Fibroblast of mammary gland (primary cell): Measurements from ENCODE around the gene SBF2.

Source experiments
- DNase-seq: peaks from one replicate; pipeline ENCODE4 v3.0.0-alpha.2; 2010; ENCODE audit warnings: low read depth
- H3K4me3 ChIP-seq: 2 replicates; pipeline ENCODE4 v1.5.1; 2011; ENCODE audit warnings: low read depth, mild to moderate bottlenecking, low read length, moderate library complexity; ENCODE audit not compliant: control insufficient read depth
- TF ChIP-seq, protein P1 (sequence below): conservative IDR thresholded peaks from 2 replicates; pipeline ENCODE4 v1.5.1; 2011; ENCODE audit warnings: low read depth, low read length, inconsistent platforms; ENCODE audit not compliant: control insufficient read depth, insufficient read depth

Gene SBF2

GRCh38 chr11:9739123-9739900 is 554.7 kb downstream of the SBF2 start:
- TF ChIP-seq, protein P1, sequence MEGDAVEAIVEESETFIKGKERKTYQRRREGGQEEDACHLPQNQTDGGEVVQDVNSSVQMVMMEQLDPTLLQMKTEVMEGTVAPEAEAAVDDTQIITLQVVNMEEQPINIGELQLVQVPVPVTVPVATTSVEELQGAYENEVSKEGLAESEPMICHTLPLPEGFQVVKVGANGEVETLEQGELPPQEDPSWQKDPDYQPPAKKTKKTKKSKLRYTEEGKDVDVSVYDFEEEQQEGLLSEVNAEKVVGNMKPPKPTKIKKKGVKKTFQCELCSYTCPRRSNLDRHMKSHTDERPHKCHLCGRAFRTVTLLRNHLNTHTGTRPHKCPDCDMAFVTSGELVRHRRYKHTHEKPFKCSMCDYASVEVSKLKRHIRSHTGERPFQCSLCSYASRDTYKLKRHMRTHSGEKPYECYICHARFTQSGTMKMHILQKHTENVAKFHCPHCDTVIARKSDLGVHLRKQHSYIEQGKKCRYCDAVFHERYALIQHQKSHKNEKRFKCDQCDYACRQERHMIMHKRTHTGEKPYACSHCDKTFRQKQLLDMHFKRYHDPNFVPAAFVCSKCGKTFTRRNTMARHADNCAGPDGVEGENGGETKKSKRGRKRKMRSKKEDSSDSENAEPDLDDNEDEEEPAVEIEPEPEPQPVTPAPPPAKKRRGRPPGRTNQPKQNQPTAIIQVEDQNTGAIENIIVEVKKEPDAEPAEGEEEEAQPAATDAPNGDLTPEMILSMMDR = no peak
- H3K4me3 ChIP-seq = no peak overlapping the region
- no peak for DNase-seq

DNA sequence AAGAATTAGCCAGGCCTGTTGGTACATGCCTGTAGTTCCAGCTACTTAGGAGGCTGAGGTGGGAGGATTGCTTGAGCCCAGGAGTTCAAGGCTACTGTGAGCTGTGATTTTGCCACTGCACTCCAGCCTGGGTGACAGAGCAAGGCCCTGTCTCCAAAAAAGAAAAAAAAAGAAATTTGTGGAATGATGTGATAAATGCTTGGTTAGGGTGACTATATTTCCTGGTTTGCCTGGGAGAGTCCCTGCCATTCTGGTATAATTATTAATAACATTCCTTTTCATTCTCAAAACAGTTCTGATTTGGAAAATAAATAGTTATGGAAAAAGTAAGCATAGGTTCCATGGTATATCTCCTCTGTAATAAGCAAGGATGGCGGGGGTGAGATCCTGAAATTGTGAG is 555.3 kb downstream of the SBF2 start:
- no peak overlapping the region for H3K4me3 ChIP-seq
- TF ChIP-seq, protein P1 = no peak
- DNase-seq = no peak

DNA sequence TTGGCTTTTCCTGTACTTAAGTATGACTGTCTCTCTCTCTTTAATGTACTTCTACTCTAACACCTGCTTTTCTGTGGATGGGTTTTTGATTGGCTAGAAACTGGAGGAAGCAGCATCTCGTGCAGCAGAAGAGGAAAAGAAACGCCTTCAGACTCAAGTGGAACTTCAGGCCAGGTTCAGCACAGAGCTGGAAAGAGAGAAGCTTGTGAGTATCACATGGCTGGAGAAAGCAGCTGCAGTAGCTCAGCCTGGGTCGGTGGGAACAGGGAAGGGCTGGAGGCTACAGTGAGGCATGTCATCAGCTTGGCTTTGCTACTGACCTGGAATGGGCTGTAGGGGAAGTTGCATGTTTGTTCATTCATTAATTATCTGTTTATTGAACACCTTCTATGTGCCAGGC is 555.9 kb downstream of the SBF2 start:
- TF ChIP-seq, protein P1 = no peak
- no peak for DNase-seq
- H3K4me3 ChIP-seq = no peak overlapping the region

- no peak for DNase-seq
- TF ChIP-seq, protein P1 = no peak
These were observed 557.7 kb downstream of the SBF2 start for GRCh38 chr11:9736365-9736764.

GRCh38 chr11:9735919-9736318 is 558.1 kb downstream of the SBF2 start:
- no peak for DNase-seq
- H3K4me3 ChIP-seq = no peak overlapping the region
- TF ChIP-seq, protein P1 = no peak

More at GRCh38 chr11:9736365-9736764, 557.7 kb downstream of the SBF2 start:
- no peak overlapping the region for H3K4me3 ChIP-seq

- no peak overlapping the region for H3K4me3 ChIP-seq
- TF ChIP-seq, protein P1 = no peak
- DNase-seq = no peak
These were observed 558.8 kb downstream of the SBF2 start for GRCh38 chr11:9735236-9735635.
